NCI-H748 (cell line): ENCODE results near the gene FTCD.

Experiments used
- DNase-seq: peaks from one replicate; lab custom pipeline; 2025; ENCODE audit not compliant: unreplicated experiment; lab: John Stamatoyannopoulos, UW

FTCD gene

DNA sequence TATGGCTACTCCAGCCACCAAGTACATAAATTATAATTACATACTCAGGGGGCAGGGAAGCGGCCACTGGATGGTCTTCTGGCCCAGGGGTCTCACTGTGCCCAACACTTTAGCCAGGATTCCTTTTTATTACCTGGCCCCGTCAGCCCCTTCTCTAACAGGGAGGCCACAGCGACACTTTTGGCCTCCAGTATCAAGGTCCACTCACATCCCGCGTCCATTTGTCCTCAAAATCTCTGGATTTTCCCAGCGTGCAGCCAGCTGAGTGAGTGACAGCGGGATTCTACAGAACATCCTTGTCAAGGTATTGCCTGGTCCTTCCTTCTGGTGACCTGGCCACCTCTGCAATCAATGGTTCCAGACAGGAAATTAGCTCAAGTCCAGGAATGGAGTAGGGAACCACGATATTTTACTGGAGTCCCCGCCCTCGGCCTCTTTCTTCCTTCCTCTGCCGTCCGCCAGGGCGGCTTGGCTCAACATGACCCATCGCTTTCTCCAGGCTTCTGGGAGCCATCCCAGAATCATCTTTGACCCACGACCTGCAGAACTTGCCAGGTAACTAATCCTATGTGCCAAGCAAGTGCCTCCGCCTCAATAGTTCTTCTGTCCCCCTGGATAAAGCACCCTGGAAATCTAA, 60.2 kb downstream of the FTCD start:
- DNase-seq: no peak

- DNase-seq: no peak
These were observed 60.8 kb downstream of the FTCD start for GRCh38 chr21:46094401-46095082.

DNA sequence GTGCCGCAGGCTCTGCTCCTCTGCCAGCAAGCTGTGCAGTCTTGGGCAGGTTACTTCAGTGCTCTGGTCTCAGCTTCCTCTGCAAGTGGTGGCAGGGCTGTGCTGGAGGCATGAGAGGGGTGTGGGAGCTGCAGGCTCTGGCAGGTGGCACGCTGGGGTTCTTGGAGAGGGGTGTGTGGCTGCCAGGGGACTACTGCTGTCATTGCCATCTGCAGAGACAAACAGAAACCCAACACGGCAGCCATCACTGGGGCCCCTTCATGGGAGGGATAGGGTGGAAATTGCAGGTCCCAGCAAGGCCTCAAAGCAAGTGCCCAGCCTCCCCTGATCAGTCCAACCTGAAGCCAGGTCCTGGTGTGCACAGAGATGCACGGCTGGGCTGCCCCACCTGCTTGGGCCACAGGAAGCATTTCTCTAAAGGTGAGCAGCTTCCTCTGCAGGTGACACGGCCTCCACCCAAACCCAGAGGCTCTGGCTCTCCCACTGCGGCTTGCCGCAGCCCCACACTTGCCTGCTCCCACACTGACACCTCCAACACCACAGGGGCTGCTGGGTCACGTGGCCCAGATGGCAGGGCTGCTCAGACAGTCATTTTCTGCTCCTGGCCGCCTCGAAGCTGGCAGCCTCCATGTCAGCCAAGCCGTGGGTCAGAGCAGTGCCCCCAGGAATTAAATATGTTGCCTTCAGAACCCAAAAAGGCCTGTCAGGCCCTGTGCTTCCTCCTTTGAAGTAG, 61.5 kb downstream of the FTCD start:
- no peak for DNase-seq

- DNase-seq: no peak
These were observed 62.3 kb downstream of the FTCD start for GRCh38 chr21:46092811-46093667.

- DNase-seq: no peak
These were observed 63.2 kb downstream of the FTCD start for GRCh38 chr21:46092026-46092764.

DNA sequence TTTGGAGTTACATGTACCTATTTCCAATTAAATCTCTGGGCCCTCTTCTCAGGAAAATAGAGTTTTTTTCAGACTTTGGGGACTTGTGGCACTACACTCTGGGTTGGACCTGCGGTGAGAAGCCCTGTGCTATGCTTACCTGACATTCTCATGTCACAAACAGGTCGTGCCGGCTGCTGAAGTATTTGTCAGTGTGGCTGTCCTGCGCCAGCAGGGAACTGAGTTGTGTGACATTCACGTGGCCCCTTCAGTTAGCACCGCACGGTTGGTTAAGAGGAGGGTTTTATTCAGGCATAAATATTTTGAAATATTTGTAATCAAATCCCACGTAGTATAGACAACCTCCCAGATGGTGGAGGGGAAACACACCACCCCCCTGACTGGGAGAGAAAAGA, 63.8 kb downstream of the FTCD start:
- no peak for DNase-seq

DNA sequence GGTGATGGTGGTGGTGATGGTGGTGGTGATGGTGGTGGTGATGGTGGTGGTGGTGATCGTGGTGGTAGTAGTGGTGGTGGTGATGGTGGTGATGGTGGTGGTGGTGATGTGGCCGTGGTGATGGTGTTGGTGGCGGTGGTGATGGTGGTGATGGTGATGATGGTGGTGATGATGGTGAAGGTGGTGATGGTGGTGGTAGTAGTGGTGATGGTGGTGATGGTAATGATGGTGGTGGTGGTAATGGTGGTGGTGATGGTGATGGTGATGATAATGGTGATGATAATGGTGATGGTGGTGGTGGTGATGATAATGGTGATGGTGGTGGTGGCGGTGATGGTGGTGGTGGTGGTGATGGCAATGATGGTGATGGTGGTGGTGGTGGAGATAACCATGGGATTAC, 64.3 kb downstream of the FTCD start:
- DNase-seq: no peak

- DNase-seq: no peak
These were observed 66.1 kb downstream of the FTCD start for GRCh38 chr21:46089285-46089684.

- DNase-seq: no peak
These were observed 67.2 kb downstream of the FTCD start for GRCh38 chr21:46088189-46088588.

DNA sequence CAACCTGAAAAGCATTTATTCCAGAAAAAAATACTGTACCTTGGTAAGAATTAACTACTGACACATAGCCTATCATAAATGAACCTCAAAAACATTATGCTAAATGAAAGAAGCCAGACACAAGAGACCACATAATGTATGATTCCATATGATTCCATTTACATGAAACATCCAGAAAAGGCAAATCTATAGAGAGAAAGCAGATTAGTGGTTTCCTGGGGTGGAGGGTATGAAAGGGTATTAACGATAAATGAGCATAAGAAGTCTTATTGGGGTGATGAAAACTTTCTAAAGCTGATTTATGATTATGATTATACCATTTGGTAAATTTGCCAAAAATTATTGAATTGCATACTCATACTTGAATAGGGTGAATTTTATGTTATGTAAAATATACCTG, 67.7 kb downstream of the FTCD start:
- no peak for DNase-seq
